Medulla oblongata (tissue), 1 donor: ENCODE data around the gene DPY19L1.
A peak's percentile ranks its signal among the peaks of the same experiment; 100 is the strongest.
"Not testable (repeated sequence)": the region's sequence is repeated elsewhere in the genome, so short reads cannot be mapped to it uniquely, and the experiment has no call there.

ENCODE experiments used
- DNase-seq: peaks from one replicate; pipeline ENCODE4 v3.0.0-alpha.2; 2015; ENCODE audit errors: extremely low spot score

The DPY19L1 gene

DNA sequence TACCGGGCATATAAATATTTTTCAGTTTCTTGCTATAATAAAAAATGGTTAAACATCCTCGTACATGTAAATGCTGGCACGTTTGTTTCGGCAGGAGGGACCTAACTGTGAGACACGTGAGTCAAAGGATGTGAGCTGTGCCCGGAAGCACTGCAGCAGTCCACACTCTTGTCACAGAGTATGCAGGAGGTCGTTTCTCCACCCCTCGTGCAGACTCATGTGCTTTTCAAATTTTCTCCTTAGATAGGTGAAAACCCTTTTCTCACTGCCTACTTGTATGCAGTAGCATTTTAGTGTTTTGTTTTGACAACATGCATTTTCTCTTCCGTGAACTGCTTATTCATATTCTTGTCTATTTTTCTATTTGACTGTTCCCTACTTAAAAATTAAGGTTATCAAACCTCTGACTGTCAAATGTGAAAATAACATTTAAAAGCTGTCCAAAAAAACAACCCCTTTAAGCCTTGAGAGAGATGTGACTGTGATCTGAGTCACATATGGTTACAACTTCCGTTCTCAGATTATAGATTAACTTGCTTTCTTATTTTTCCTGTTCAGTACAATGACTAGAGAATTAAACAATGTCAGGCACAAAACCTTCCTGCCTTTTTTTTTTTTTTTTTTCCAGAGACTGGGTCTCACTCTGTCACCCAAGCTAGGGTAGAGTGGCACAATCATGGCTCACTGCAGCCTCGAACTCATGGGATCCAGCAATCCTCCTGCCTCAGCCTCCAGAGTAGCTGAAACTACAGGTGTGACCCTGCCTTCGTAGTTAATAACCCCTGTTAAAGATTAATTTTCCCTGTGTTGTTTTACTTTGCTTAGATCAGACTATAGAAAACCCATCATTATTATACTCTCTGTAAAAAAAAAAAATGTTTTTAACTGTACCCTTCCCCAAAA, 45.1 kb downstream of the DPY19L1 start:
- DNase-seq, result no peak

DNA sequence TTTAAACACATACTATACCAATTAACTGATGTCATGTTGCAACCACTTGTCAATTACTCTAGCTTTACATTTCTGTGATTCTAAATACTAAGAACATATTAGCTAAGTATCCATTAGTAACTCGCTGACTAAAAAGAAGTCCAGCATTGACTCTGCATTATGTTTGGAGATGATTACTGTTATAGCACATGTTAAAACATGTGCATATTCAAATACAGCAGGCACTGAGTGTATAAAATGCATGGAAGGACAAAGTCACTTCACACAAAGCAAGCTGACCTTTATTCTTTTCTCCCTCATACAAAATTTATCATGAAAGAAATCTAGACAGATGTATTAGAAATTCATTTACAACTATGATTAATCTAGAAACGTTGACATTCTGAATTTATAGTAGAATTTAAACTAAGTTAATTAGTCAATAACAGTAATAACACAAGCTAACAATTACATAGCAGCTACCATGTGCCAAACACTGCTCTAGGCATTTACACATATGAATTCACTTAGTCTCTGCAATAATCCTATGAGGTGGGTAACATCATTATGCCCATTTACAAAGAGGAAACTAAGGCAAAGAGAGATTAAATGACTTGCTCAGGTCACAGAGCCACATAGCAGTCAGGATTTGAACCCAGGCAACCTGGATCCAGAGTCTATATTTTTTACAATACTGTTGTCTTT, 48.7 kb downstream of the DPY19L1 start:
- not testable (repeated sequence) for DNase-seq

DNA sequence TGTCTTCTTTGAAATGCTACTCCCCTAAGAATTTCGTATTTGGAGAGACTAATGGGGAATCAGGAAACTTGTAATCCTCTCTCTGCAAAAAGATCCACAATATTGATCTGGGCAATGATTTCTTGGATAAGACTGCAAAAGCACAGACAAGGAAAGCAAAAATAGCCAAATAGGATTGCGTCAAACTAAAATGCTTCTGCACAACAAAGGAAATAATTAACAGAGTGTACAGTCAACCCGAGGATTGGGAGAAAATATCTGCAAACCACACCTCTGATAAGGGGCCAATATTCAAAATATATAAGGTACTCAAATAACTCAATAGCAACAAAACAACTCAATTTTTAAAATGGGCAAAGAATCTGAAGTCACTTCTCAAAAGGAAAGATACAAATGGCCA, 52.1 kb downstream of the DPY19L1 start:
- DNase-seq, result not testable (repeated sequence)

DNA sequence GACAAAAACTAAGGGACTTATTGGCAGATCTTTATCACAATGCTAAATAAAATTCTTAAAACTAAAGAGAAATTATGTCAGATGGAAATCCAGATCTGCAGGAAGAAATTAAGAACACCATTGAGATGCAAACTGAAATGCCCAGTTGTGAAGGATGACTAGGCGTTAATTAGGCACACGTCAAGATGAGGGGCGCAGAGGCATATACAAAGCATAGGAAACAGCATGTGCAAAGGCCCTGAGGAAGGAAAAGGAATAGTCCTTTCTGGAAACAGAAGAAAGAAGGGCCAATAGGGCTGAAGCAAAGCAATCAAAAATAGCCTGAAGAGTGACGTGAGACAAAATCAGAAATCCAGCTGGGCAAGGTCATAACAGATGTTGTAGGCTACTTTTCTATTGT, 53.1 kb downstream of the DPY19L1 start:
- not testable (repeated sequence) for DNase-seq

DNA sequence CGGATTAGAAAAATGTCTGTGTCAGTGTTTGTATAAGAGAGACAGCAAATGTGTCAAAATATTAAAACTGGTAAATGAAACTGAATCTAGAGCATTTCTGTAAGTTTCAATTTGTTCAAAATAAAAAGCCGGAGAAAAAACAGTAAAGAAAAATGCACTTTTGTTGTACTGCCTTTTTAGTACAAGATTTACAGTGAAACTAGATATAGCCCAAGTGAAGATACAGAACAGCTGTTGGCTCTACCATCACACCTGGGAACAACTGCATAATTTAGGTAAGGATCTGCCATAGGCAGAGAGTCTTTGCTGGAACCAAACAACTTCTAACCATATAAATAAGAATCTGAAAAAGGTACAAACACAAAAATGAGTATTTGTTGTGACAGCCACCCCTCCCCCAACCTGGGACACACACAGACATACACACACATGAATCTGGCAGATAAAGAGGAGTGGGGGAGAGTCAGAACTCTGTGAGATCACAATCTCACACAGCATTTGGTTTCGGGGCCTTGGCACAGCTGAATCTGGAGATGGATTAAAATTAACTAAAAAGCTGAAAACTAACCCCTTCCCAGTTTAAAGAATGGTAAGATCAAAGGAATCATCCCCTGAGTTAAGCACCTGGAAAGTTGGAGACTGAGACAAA, 54.8 kb downstream of the DPY19L1 start:
- no peak for DNase-seq

DNA sequence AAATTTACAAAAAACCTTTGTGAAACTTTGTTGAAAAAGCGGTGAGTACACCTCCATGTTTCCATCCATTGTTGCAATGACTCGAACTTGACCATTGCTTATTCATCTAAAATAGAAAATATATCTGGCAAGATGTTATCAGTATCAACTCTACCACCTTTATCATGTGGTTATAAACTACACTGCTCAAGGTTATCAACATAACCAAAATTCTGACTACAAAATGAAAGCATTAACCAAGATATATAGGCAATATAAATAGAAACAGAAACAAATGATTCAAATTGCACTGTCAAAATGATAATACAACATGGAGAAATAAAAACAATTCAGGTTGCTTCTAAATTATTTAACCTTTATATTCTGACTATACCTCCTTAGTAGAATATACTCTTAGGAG, 58.2 kb downstream of the DPY19L1 start:
- DNase-seq, result not testable (repeated sequence)

DNA sequence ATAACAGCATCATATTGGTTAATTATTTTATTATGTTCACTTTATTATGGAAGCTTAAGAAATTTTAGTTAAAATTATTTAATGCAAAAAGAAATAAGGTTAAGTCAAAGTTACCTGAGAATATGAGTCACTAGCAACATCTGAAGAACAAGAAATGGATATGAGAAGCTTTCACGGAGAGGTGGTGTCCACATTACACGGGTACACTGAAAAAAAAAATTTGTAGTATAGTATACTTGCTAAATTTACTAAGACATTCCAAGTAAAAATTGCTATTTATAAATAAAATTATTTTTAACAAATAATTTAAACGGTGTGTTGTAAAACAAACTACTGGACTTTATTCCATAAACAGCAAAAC, 63.9 kb downstream of the DPY19L1 start:
- DNase-seq, result no peak

DNA sequence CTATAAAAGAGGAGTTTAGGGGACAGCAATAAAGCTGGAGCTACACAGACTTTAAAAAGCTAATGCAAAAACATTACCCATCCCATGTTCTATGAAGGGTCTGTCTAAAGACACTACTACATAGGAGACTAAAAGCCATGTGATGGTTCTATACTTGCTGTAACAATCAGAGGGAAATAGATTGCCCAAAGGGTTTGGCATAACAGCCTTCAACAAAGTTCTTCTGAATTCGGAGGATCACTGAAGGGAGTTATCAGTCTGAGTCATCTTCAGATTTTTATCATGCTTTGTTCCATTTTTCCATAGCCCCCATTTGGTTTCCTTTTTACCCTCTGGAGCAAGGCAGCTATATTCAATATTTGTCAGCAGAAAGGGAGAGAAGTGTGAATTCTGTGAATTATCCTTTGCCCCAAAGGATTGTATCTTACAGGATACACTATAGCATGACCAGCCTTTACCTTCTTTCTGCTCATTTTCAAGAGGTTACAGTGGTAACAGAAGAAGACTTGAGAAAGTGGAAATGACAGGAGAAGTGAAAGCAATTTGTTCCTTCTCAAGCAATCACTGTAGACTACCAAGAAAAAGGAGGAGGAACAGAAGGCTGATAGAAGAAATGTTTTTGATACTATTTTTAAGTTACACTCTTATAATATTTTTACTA, 64.4 kb downstream of the DPY19L1 start:
- not testable (repeated sequence) for DNase-seq

DNA sequence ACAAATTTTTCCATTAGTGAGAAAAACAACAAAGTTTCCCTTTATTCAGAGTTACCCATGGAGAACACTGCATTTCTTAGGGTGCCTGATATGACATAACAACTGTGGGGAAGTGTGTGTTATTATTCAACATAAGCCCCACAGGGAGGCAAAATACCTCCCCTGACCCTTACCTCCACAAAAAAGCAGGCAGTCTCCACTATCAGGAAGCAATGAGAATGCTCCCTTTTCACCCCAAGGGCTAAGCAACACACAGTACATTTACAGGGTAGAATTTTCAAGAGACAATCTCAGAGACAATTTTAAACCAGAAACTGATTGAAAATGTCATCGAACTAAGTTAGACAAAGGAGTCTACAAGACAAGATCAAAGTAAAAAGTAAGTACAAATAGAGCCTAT, 69.5 kb downstream of the DPY19L1 start:
- DNase-seq, result not testable (repeated sequence)

DNA sequence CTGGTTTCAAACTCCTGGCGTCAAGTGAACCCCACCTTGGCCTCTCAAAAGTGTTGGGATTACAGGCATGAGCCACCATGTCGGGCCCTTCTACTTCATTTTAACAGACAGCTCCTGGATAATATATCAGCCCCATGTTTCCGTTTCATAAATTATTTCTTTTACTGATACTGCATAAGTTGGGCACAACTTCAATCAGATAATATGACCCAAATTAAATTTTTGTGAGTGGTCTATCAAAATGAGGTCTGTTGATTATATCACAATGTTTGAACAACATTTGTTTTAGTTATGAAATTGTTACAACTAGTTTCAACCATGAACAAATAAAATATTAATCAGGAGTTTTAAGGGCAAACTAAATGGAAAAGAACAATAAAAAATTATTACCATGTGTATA, 70.8 kb downstream of the DPY19L1 start:
- DNase-seq, result not testable (repeated sequence)

DNA sequence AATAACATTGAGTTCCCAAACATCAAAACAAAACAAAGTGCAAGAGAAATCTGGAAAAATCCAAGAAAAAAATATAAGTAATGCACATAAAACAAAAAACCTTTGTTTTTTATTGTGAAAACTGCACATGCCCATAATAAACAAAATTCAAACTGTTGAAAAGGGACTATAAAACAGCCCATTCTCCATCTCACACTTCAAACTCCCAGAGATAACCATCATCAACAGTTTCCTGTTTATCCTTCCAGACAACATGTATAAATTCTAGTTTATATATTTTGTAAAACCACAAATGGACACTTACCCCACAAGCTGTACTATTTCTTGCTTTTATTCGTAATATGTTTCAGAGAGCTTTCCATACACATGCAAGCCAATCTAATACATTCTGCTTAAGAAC, 79.3 kb downstream of the DPY19L1 start:
- DNase-seq, result no peak

DNA sequence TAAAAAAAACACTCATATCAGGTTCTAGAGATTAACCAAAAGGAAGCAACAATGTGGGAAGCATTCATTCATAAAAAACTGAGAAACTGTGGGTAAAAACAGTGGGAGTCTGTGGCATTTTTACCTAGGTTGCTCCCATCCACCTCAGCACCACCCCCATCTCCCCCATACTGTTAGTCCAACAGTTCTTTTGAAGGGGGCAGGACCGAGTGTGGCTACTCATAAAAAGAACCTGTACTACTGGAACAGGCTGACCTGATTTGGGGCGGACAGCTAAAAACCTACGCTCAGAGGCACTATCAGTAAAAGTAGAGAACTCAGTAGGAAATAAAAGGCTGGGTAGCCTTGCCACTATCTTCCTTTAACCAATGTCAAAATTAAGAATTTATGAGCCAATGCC, 84.5 kb downstream of the DPY19L1 start:
- no peak for DNase-seq

DNA sequence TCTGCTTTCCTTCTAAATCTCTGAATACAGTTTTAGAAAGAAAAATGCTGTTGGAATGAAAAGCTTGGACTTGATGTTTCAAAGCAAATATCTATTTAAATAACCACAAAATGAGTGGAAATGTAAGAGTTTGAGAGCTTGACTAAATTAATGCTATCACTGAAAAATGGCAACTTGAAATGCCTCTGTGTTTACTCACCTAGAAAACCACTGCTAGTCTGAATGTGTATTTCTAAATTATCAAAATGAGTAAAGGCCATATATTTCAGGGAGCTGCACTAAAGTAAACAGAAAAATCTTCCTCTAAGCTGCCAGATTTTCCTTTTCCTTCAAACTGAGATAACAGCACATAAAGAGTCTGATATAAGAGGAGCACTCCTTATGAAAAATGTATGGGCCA, 87.9 kb downstream of the DPY19L1 start:
- DNase-seq, result no peak

DNA sequence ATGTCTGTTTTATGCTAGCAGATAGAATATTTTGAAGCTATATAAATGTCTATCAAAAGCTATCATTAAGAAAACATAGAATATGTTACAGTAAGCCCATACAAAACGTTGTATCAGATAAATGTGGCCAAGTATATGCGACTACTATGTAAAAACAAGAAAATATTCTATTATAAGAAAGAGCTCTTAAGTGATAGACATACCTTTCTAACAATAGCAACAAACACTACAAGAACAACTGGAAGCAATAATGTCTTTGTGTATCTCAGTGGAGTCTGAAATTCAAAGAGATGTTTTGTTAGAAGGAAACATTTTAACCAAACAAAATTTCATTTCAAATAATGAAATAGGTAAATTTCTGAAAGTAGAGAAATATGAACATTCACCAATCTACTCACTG, 89.9 kb downstream of the DPY19L1 start:
- not testable (repeated sequence) for DNase-seq

DNA sequence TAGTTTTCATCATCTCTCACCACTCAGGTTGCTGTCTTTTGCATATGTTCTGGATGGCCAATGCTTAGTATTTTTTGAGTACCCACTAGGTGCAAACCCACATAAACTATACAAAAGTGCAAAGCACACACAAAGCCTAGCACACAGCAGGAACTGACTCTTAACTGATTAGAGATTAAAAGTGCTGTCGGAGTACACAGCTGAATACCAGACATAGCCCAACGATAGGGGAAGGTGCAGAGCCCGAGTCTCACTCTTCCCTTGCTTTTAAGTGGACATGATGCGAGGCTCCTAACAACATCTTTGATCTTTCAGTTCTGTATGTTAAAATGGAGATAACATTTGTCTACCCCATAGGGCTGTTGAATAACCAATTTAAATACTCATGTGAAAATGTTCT, 90.8 kb downstream of the DPY19L1 start:
- DNase-seq, result no peak

DNA sequence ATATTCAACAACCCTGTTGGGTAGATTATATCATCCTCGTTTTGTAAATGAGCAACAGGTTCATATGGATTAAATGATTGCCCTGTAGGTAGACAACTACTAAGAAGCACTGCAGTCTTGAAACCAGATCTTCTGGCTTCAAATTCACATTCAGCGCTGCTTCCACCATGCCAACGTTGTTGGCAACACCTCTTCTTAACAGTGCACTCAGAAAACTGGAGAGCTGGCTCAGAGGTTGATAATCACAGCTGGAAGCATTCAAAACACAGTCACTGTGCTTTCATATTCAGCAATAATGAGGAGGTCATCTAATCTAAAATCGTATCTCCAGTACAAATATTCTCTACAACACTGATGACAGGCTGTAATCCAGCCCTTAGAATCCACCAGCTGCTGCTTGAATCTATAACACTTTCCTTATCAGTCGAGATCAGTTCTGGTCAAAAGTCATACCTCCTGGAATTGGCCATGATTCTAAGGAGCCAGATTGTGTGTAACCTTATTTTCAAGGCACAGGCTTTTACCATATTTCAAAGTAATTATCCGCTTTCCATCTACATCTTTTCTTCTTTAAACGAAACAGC, 91.3 kb downstream of the DPY19L1 start:
- not testable (repeated sequence) for DNase-seq

DNA sequence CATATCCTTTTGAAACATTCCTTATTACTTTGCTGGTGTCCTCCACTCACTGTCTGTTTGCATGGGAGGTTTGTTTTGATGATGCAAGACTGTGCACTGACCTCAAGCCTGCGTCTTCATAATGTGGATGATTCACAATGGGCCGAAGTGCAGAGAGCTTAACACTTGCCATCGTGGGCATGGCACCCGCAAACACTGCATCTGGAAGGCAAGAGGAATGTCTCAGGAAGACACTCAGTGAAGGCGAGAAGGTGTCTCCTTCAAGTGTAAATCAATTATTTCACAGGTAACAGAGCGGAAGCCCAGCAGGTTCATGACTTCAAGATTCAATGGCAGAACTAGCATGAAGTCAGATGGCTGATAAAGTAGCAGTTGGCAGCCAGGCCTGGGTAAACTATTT, 98.1 kb downstream of the DPY19L1 start:
- DNase-seq, result no peak

DNA sequence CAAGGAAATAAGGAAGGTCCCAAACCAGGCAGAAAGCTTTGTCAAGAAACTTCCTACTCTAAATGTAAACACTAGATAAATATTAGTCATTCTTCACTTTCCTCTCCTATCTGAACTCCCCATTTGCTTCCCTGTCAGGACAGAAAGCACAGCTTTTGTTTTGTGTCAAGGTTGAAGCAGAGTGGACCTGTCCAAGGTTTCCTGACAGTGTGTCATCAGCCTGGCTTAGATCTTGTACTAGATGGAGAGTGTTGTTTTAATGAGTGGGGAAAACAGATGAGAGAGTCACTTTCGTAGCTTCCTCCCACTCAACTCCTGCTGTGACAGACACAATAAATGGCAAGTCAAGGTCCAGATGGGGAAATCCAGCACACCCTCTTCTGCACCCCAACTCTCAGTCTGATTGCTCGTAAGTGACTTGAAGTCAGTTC, 101.5 kb downstream of the DPY19L1 start:
- not testable (repeated sequence) for DNase-seq

DNA sequence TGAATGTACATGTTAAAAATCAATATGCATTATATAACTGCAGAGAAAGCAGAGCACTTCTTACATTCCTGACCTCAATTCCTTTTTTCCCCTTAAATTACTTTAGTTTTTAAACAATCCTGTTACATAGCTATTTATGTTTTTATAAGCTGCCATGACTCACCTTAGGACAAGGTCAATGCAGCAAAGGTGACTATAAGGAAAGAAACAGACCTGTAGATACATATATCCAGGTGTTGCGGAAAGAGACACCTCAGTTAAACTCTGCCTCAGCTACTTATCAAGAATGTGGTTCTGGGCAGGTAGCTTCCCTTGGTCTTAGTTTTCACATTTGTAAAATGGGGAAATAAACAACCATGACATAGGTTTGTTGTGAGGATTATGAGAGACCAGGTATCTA, 105.5 kb downstream of the DPY19L1 start:
- no peak for DNase-seq

DNA sequence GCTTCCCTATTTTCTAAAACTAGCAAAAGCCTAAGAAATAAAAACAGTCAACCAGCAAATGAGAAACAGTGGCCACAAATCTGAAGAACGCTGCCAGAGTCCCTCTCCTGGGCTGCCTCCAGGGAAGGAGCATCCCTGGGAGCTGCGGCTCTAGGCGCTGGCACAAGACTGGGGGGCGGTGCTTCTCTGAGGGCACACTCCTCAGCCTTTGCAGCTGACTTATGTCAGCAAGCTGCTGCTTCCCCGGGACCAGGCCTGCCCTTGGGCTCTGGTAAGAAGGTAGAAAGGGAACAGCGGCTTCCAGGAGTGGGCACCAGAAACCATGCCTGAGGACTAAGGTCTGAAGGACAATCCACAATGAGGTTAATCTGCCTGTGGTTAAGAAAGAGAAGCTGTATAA, 107.5 kb downstream of the DPY19L1 start:
- peak; percentile 42 for DNase-seq

DNA sequence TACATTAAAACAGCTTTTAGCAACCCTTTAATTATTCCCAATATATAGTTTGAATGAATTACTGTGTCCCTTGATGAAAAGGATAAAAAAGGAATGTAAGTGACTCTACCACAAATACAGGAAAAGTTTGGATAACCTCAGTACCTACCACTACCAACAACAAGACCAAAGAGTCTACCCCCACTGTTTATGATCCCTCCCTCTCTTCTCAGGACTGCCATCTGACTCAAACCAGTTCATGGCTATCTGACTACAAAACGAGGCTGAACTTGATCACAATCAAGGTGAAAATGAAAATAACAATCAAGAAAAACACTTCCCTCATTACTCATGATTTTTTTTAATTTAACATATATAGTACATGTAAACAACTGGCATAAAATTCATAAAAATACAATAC, 108.7 kb downstream of the DPY19L1 start:
- no peak for DNase-seq

DNA sequence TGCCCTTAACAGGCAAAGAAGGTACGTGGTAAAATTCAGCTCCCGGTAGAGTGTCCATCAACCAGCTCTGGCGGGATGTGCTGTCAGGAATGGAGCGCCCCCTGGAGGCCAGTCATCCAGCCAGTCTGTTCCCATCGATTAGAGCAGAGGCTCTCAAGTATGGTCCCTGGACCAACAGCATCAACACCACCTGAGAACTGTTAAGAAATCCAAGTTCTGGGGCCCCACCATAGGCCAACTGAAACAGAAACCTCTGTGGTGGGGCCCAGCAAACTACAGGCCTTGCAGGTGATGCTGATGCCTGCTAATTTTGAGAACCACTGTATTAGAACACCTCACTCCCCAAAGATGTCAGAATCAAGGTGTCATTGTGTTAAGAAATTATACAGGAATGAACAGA, 109.2 kb downstream of the DPY19L1 start:
- peak; percentile 75 for DNase-seq
